Sigmoid colon (tissue), 4 donors: ENCODE measurements around the gene RANBP1.

Experiments used
- CTCF ChIP-seq, 4 experiments: fragments of 450-650 bp in 3 of 4; fragments of 200-600 bp in 1 of 4; IDR thresholded peaks; one replicate each; pipeline ENCODE4 v1.5.1; 2016 to 2019; ENCODE audit warnings: antibody characterized with exemption in 4 of 4, mild to moderate bottlenecking in 3 of 4, moderate library complexity in 2 of 4
- POLR2A ChIP-seq, 2 donors: fragments of 450-650 bp; IDR thresholded peaks; one replicate each; pipeline ENCODE4 v1.6.1; 2016; ENCODE audit warnings: antibody characterized with exemption in 2 of 2, mild to moderate bottlenecking in 2 of 2, moderate library complexity in 2 of 2
- POLR2AphosphoS5 ChIP-seq, 4 donors: sonication (generic); formaldehyde crosslinking; IDR thresholded peaks; one replicate each; pipeline ENCODE4 v1.6.1; 2017; ENCODE audit warnings: antibody characterized with exemption in 4 of 4

DNA sequence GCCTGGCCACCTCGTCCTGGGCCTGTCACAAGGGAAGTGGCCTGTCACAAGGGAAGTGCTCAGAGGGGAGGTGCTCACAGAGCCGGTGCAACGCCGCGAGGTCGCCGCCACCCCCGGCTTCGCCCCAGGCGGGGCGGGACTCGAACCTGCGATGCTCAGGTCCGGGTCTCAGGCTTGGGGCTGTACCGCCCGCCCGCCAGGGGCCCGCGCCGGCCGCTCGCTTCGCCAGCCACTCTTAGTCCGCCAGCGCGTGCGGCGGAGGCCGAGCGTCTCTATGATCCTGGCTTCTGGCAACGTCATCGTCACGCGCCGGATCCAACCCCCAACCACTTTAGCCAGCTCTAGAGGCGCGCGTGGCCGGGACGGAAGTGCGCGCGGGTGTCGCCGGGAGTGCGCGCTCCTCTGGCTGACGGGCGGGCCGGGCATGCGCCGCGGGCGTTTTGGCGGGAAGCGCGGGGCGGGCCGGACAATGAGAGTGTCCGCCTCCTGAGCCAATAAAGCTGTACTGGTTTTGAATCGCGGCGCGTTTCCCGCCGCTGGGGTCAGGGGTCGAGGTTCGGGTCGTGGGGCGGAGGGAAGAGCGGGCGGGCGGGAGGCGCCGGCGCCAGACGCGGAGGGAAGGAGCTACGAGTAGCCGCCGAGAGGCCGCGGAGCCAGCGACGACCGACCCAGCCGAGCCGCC is 1.2 kb downstream of the RANBP1 start, which contains the start of gene TRMT2A:
- TF ChIP-seq CTCF (IDR thresholded peaks at IDR 0.05) (no peak), POLR2A (IDR thresholded peaks at IDR 0.05) (peak in 1 of 2 donors; percentile 36), POLR2AphosphoS5 (IDR thresholded peaks at IDR 0.05) (peak; percentile 41 to 79 (median 72))
